A549 (cell line): ENCODE data around the gene TMC7. TPM values are rescaled to one million over a fixed set of nuclear protein-coding genes. Genes with fewer than 3 reads are reported as not detected.

ENCODE experiments used
- ATAC-seq, 2 experiments: fragments of 200-7000 bp in 1 of 2; fragments of >200 bp in 1 of 2; cut with Nextera tagmentation in 1 of 2; cut with Tn5 transposase in 1 of 2; 3 replicates each; pipeline versions ENCODE4 v1.8.0 to v1.9.1; 2018 to 2020; ENCODE audit warnings: mild to moderate bottlenecking in 1 of 2, moderate library complexity in 1 of 2
- CTCF ChIA-PET: fragments of 300-600 bp; sonication (Branson Sonifier 250); formaldehyde crosslinking; extraction: SDS; loops from one replicate; lab custom pipeline; 2021; ENCODE audit warnings: antibody characterized with exemption, inconsistent platforms; lab: Yijun Ruan, JAX
- POLR2A ChIA-PET: fragments of 350-600 bp; formaldehyde crosslinking; extraction: SDS; loops from one replicate; lab custom pipeline; 2021; ENCODE audit warnings: antibody characterized with exemption, inconsistent platforms; lab: Yijun Ruan, JAX
- DNase-seq, 2 experiments: peaks; one replicate each; pipeline versions ENCODE4 v3.0.0 to v3.0.0-alpha.2; 2011 to 2016; ENCODE audit warnings: low read depth in 1 of 2, low spot score in 1 of 2
- FAIRE-seq: peaks from 2 replicates; lab custom pipeline; 2011; peaks lifted over from hg19 to GRCh38; lab: Jason Lieb, UNC
- H3K27ac ChIP-seq, 2 experiments: fragments of >200 bp; sonication (Bioruptor Twin); formaldehyde crosslinking; 3 replicates each; pipeline ENCODE4 v1.5.1; 2016 to 2017
- H3K4me1 ChIP-seq: fragments of >200 bp; sonication (Bioruptor Twin); formaldehyde crosslinking; 3 replicates; pipeline ENCODE4 v1.6.1; 2016
- H3K4me2 ChIP-seq: fragments of >200 bp; sonication (Bioruptor Twin); formaldehyde crosslinking; 3 replicates; pipeline ENCODE4 v1.6.1; 2016
- H3K4me3 ChIP-seq: fragments of >200 bp; sonication (Bioruptor Twin); formaldehyde crosslinking; 3 replicates; pipeline ENCODE4 v1.5.1; 2016
- H3K9me3 ChIP-seq: fragments of >200 bp; sonication (Bioruptor Twin); formaldehyde crosslinking; 3 replicates; pipeline ENCODE4 v1.6.1; 2016
- ATOH8 ChIP-seq: fragments of 250-450 bp; sonication (Bioruptor Pico); IDR thresholded peaks from 2 replicates; pipeline ENCODE4 v1.5.0; 2020; ENCODE audit warnings: low read depth, mild to moderate bottlenecking, moderate library complexity
- CEBPB ChIP-seq, 2 experiments: fragments of >200 bp in 1 of 2; sonication (Bioruptor Twin) in 1 of 2; formaldehyde crosslinking in 1 of 2; IDR thresholded peaks; 2 replicates each; pipeline ENCODE4 v1.6.1; 2012 to 2016
- CHD2 ChIP-seq: fragments of 150-350 bp; IDR thresholded peaks from 2 replicates; pipeline ENCODE4 v1.6.1; 2014; ENCODE audit warnings: low read length; ENCODE audit not compliant: partially characterized antibody
- CHD4 ChIP-seq: fragments of 200-600 bp; sonication (generic); IDR thresholded peaks from 2 replicates; pipeline ENCODE4 v1.6.1; 2016; ENCODE audit warnings: antibody characterized with exemption, mild to moderate bottlenecking, borderline replicate concordance
- EHF ChIP-seq: fragments of 250-450 bp; sonication (Bioruptor Pico); IDR thresholded peaks from 2 replicates; pipeline ENCODE4 v1.5.0; 2020; ENCODE audit warnings: mild to moderate bottlenecking
- ELK1 ChIP-seq: fragments of 150-350 bp; IDR thresholded peaks from 2 replicates; pipeline ENCODE4 v1.6.1; 2014; ENCODE audit warnings: low read depth, mild to moderate bottlenecking, low read length
- FOSB ChIP-seq: fragments of 250-450 bp; sonication (Bioruptor Pico); IDR thresholded peaks from 2 replicates; pipeline ENCODE4 v1.5.0; 2020; ENCODE audit warnings: mild to moderate bottlenecking, moderate library complexity
- FOSL2 ChIP-seq, 2 experiments: fragments of 450-650 bp in 1 of 2; fragments of >200 bp in 1 of 2; sonication (Bioruptor Twin) in 1 of 2; formaldehyde crosslinking; IDR thresholded peaks; 2 replicates each; pipeline versions ENCODE4 v1.5.0 to v1.6.1; 2016 to 2020; ENCODE audit warnings: mild to moderate bottlenecking in 1 of 2, moderate library complexity in 1 of 2
- GATA3 ChIP-seq: IDR thresholded peaks from 2 replicates; pipeline ENCODE4 v1.6.1; 2012; ENCODE audit warnings: borderline replicate concordance
- HDAC2 ChIP-seq: fragments of 200-600 bp; sonication (generic); IDR thresholded peaks from 2 replicates; pipeline ENCODE4 v1.6.1; 2016
- HEYL ChIP-seq: fragments of 250-450 bp; sonication (Bioruptor Pico); IDR thresholded peaks from 2 replicates; pipeline ENCODE4 v1.8.0; 2021; ENCODE audit warnings: mild to moderate bottlenecking, moderate library complexity
- HOXB5 ChIP-seq: fragments of 250-450 bp; sonication (Bioruptor Pico); IDR thresholded peaks from 2 replicates; pipeline ENCODE4 v1.5.0; 2020; ENCODE audit warnings: mild to moderate bottlenecking, moderate library complexity
- JUN ChIP-seq, 2 experiments: fragments of >200 bp; sonication (Bioruptor Twin); formaldehyde crosslinking; IDR thresholded peaks; 2 replicates in 1 of 2; 3 replicates in 1 of 2; pipeline ENCODE4 v1.6.1; 2016 to 2017
- KDM1A ChIP-seq: fragments of 200-600 bp; sonication (generic); IDR thresholded peaks from 2 replicates; pipeline ENCODE4 v1.6.1; 2016; ENCODE audit warnings: low read depth, mild to moderate bottlenecking
- KDM5A ChIP-seq: fragments of 200-600 bp; sonication (generic); IDR thresholded peaks from 2 replicates; pipeline ENCODE4 v1.6.1; 2016; ENCODE audit warnings: antibody characterized with exemption, mild to moderate bottlenecking
- MAFK ChIP-seq: fragments of 450-650 bp; IDR thresholded peaks from 2 replicates; pipeline ENCODE4 v1.6.1; 2014; ENCODE audit not compliant: partially characterized antibody
- MAZ ChIP-seq: fragments of 150-350 bp; IDR thresholded peaks from 2 replicates; pipeline ENCODE4 v1.6.1; 2014; ENCODE audit warnings: antibody characterized with exemption, low read depth, low read length, borderline replicate concordance
- MYC ChIP-seq: IDR thresholded peaks from 2 replicates; pipeline ENCODE4 v1.6.1; 2012; ENCODE audit warnings: mild to moderate bottlenecking, inconsistent platforms, low read length, improper control_type of control experiment, borderline replicate concordance
- NFE2L2 ChIP-seq: fragments of 150-350 bp; conservative IDR thresholded peaks from 2 replicates; pipeline ENCODE4 v1.6.1; 2014; ENCODE audit warnings: low read length
- POLR2A ChIP-seq: IDR thresholded peaks from 2 replicates; pipeline ENCODE4 v1.6.1; 2012; ENCODE audit warnings: mild to moderate bottlenecking, low read length
- POLR2AphosphoS2 ChIP-seq: conservative IDR thresholded peaks from 2 replicates; pipeline ENCODE4 v1.6.1; 2012; ENCODE audit warnings: low read length, improper control_type of control experiment, inconsistent platforms
- REST ChIP-seq: fragments of 200-600 bp; sonication (generic); IDR thresholded peaks from 2 replicates; pipeline ENCODE4 v1.6.1; 2016; ENCODE audit warnings: antibody characterized with exemption, mild to moderate bottlenecking, moderate library complexity
- ZFP36 ChIP-seq: fragments of 450-650 bp; IDR thresholded peaks from 2 replicates; pipeline ENCODE4 v1.6.1; 2014; ENCODE audit warnings: borderline replicate concordance; ENCODE audit not compliant: partially characterized antibody
- ZNF302 ChIP-seq: fragments of 250-450 bp; sonication (Bioruptor Pico); IDR thresholded peaks from 2 replicates; pipeline ENCODE4 v1.9.0; 2021; ENCODE audit warnings: inconsistent platforms, mild to moderate bottlenecking, moderate library complexity
- WGBS: methylation state at CpG from one replicate; pipeline ENCODE4 v1.1.6; 2017; ENCODE audit errors: missing lambda C conversion rate; 5-methylcytosine and 5-hydroxymethylcytosine counted together
- polyA plus RNA-seq, 4 experiments: library from polyadenylated mRNA; depleted of rRNA in 3 of 4; stranded (reverse); fragments of >200 nt; fragmentation: RNase III in 1 of 4; extraction: RNeasy Plus Mini Kit Qiagen cat#74134 plus additional on column Dnase treatment in 1 of 4; gene quantifications; 2 replicates in 3 of 4; 3 replicates in 1 of 4; pipeline ENCODE4 v1.2.3, GENCODE V29; 2011 to 2017
- TF ChIP-seq, protein P1 (sequence below): fragments of >200 bp; sonication (Bioruptor Twin); formaldehyde crosslinking; IDR thresholded peaks from 3 replicates; pipeline ENCODE4 v1.5.1; 2016

Gene TMC7
- polyA plus RNA-seq, 2 of the 4 experiments (the other 2 are of a cell fraction): 7.0 to 9.4 TPM

DNA sequence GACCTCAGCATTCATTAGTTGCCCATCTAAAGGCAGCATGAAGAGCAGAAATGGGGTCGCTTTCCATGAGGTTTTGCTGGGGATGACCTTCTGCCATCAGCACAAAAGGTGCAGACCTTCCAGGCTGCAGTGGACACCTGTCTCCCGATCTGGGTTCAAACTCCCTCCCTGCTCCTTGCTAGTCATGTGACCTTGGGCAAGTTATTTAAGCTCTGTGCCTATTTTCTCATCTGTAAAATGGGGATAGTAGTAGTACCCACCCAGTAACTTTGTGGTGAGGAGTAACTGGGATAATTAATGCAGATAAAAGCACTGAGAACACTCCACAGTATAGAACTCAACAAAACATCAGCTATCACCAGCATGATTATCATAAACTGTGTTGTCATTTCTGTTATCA lies 62.3 kb downstream of the TMC7 start (continued):
- no peak for TF ChIP-seq MAZ
- TF ChIP-seq MAFK: no peak
- no peak for TF ChIP-seq CHD4
- no peak for TF ChIP-seq KDM1A
- TF ChIP-seq ZFP36: no peak
- no peak for TF ChIP-seq FOSB (CRISPR knock-in tag)
- no peak for TF ChIP-seq GATA3
- TF ChIP-seq HDAC2: no peak
- TF ChIP-seq ZNF302 (CRISPR knock-in tag): no peak
- TF ChIP-seq CHD2: no peak

DNA sequence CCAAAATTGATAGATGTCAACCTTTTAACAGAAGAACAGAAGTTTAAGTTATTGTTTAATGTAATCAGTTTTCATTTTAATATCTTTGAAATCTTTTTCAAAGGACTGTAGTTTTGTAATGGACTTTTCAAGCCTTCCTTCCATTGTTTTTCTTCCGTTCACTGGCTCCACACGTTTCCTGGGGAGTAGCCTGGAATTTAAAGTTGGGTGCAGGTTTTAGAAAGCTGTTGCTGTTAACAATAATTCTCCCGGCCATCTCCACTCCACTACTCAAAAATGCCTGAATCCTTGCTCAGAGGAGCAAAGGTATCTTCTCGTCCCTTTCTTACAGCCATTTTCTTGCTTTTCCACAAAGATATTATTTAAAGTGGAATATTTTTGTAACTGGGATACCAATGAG lies 79.0 kb downstream of the TMC7 start:
- ATAC-seq (no peak), FAIRE-seq (no peak), DNase-seq (no peak)
- H3K4me1 ChIP-seq: peaks cover 6% of the 10 kb centered on the region; the same call in 1 of the 3 replicates
- H3K4me3 ChIP-seq: no peak overlapping the region
- POLR2A ChIA-PET: interaction anchor here (0.6 kb wide), 1 partner anchor 77 kb away, joined by 3 read pairs; no protein-coding TSS in a partner anchor
- 87% methylated on average over 4 of the region's 4 CpGs for WGBS
- H3K4me2 ChIP-seq: no peak overlapping the region
- no peak overlapping the region for H3K27ac ChIP-seq
- H3K9me3 ChIP-seq: no peaks in the 10 kb centered on the region
- no peak for TF ChIP-seq MYC
- no peak for TF ChIP-seq KDM5A
- TF ChIP-seq HDAC2: no peak
- TF ChIP-seq POLR2A: no peak
- no peak for TF ChIP-seq HOXB5 (CRISPR knock-in tag)
- no peak for TF ChIP-seq HEYL
- TF ChIP-seq POLR2AphosphoS2: no peak
- TF ChIP-seq GATA3: no peak
- TF ChIP-seq, protein P1, sequence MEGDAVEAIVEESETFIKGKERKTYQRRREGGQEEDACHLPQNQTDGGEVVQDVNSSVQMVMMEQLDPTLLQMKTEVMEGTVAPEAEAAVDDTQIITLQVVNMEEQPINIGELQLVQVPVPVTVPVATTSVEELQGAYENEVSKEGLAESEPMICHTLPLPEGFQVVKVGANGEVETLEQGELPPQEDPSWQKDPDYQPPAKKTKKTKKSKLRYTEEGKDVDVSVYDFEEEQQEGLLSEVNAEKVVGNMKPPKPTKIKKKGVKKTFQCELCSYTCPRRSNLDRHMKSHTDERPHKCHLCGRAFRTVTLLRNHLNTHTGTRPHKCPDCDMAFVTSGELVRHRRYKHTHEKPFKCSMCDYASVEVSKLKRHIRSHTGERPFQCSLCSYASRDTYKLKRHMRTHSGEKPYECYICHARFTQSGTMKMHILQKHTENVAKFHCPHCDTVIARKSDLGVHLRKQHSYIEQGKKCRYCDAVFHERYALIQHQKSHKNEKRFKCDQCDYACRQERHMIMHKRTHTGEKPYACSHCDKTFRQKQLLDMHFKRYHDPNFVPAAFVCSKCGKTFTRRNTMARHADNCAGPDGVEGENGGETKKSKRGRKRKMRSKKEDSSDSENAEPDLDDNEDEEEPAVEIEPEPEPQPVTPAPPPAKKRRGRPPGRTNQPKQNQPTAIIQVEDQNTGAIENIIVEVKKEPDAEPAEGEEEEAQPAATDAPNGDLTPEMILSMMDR: no peak
- TF ChIP-seq CHD2: no peak
- no peak for TF ChIP-seq EHF (CRISPR knock-in tag)
- no peak for TF ChIP-seq REST
- TF ChIP-seq NFE2L2: no peak
- TF ChIP-seq JUN (IDR thresholded peaks at IDR 0.05): no peak
- no peak for TF ChIP-seq CEBPB (IDR thresholded peaks at IDR 0.05)
- TF ChIP-seq FOSL2 (IDR thresholded peaks at IDR 0.05): no peak
- no peak for TF ChIP-seq FOSL2 (CRISPR knock-in tag; IDR thresholded peaks at IDR 0.05)
- no peak for TF ChIP-seq FOSB (CRISPR knock-in tag)
- no peak for TF ChIP-seq ATOH8 (CRISPR knock-in tag)
- TF ChIP-seq ELK1: no peak
- CTCF ChIA-PET: interaction anchor here (0.5 to 1.3 kb wide), 2 partner anchors 9 to 94 kb away, joined by 3 read pairs; no protein-coding TSS in a partner anchor
